GM12892 (cell line): ENCODE measurements around the gene FMR1NB. TPM values are rescaled to one million over a fixed set of nuclear protein-coding genes. Genes with fewer than 3 reads are reported as not detected.

Source experiments
- DNase-seq: peaks from one replicate; pipeline ENCODE4 v3.0.0; 2011; ENCODE audit not compliant: insufficient read length
- FAIRE-seq: peaks from 2 replicates; lab custom pipeline; 2011; peaks lifted over from hg19 to GRCh38; lab: Jason Lieb, UNC
- POLR2A ChIP-seq: IDR thresholded peaks from 2 replicates; pipeline ENCODE4 v1.6.1; 2011; ENCODE audit warnings: low read depth, low read length, control low read depth
- POLR2AphosphoS5 ChIP-seq: IDR thresholded peaks from 2 replicates; pipeline ENCODE4 v1.6.1; 2011; ENCODE audit warnings: low read depth, low read length, control low read depth
- TAF1 ChIP-seq: IDR thresholded peaks from 2 replicates; pipeline ENCODE4 v1.6.1; 2011; ENCODE audit warnings: low read depth, mild to moderate bottlenecking, control low read depth, low read length, borderline replicate concordance
- polyA plus RNA-seq: library from polyadenylated mRNA; unstranded; fragments of >200 nt; gene quantifications from one replicate; pipeline ENCODE4 v1.2.1, GENCODE V29; 2012; ENCODE audit warnings: missing spikeins, inconsistent platforms; ENCODE audit not compliant: missing spikeins

The FMR1NB gene, protein sequence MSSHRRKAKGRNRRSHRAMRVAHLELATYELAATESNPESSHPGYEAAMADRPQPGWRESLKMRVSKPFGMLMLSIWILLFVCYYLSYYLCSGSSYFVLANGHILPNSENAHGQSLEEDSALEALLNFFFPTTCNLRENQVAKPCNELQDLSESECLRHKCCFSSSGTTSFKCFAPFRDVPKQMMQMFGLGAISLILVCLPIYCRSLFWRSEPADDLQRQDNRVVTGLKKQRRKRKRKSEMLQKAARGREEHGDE
- not detected for polyA plus RNA-seq

DNA sequence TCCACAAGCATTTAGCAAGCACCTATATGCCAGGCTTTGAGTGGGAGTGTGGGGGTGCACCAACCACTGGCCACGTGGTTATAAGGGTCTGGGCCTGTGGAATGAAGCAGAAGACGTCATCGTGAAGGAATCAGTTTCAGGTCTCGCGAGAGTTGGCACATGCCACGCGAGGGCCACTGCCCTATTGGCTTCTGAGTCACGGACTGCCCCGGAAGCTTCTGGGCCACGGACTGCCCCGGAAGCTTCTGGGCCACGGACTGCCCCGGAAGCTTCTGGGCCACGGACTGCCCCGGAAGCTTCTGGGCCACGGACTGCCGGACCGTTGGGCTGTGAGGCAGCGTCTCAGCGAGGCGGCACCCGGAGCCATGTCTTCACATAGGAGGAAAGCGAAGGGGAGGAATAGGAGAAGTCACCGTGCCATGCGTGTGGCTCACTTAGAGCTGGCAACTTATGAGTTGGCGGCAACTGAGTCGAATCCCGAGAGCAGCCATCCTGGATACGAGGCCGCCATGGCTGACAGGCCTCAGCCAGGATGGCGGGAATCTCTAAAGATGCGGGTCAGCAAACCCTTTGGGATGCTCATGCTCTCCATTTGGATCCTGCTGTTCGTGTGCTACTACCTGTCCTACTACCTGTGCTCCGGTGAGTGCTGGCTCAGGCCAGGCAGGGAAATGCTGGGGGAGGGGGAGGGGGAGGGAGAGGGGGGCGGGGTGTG, at the start of gene FMR1NB:
FMR1NB (plus strand) TSS at position 300 of the 715 bp plus-strand sequence; CDS start at position 366, 66 bp downstream.
- FAIRE-seq (no peak), DNase-seq (no peak)
- TF ChIP-seq POLR2AphosphoS5 (no peak), POLR2A (no peak), TAF1 (no peak)

DNA sequence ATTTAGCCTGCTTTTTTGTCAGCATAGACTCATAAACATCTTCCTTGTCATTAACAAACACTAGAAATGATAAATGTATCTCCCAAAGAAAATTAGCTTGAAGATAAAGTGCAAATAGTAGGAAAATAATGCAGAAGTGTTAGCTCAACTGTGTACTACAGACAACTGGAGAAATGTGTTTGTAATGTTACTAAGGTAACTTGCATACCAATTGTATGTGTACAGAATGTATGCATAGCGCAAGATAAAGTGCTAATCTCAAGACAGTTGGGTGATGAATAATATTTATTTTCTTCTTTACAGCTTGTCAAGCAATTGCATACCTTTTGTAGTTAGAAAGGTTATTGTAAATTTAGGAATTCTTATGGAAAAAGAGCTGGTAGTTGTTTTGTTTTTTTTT, 47.3 kb upstream of the FMR1NB start:
- FAIRE-seq (peak; percentile 14), DNase-seq (no peak)
- TF ChIP-seq TAF1: no peak
- no peak for TF ChIP-seq POLR2A
- TF ChIP-seq POLR2AphosphoS5: no peak

- DNase-seq: no peak
- FAIRE-seq: no peak
Measured at GRCh38 chrX:147935156-147935758, 45.9 kb upstream of the FMR1NB start.

GRCh38 chrX:147945286-147945685, 35.9 kb upstream of the FMR1NB start:
- DNase-seq (no peak), FAIRE-seq (no peak)
- TF ChIP-seq POLR2AphosphoS5: no peak

More at GRCh38 chrX:147935156-147935758, 45.9 kb upstream of the FMR1NB start:
- no peak for TF ChIP-seq POLR2AphosphoS5
- TF ChIP-seq POLR2A: no peak
- TF ChIP-seq TAF1: no peak

DNA sequence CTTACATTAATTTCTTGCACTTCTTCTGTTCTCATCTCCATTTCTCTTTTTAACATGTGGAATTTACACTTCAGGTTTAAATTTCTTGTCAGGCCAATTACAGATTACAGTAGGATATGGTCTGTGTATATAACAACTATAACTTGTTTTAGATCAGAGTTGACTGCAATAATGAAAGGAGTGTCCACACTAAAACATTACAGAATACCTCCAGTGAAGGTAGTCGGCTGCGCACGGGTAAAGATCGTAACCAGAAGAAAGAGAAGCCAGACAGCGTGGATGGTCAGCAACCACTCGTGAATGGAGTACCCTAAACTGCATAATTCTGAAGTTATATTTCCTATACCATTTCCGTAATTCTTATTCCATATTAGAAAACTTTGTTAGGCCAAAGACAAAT, 32.6 kb upstream of the FMR1NB start:
- FAIRE-seq: no peak
- TF ChIP-seq TAF1 (no peak), POLR2A (no peak), POLR2AphosphoS5 (no peak)
- DNase-seq: no peak

DNA sequence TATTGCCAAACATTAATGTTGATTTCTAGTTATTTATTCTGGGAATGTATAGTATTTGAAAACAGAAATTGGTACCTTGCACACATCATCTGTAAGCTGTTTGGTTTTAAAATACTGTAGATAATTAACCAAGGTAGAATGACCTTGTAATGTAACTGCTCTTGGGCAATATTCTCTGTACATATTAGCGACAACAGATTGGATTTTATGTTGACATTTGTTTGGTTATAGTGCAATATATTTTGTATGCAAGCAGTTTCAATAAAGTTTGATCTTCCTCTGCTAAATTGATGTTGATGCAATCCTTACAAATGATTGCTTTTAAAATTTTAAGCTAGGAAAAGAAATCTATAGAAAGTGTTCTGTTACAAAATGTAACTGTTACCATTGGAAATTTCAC, 30.8 kb upstream of the FMR1NB start:
- DNase-seq (no peak), FAIRE-seq (no peak)
- TF ChIP-seq TAF1: no peak
- no peak for TF ChIP-seq POLR2A
- no peak for TF ChIP-seq POLR2AphosphoS5

DNA sequence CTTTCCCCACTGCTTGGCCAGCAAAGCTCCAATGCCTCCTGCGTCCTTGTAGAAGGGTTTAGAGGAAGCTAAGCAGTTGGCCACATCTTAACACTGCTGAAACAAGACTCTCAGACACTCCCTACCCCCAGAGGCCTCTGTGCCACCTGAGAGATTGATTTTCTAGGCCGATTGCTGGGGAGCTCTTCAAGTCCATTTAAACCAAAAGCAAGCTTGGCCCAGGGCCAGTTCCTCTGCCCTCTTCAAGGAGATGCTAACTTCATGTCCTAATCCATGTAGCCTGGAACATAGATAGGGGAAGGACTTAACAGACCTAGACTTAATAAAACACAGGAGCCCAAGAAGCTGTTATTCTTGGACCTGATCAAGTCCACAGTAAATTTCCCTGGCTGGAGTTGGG, 27.2 kb upstream of the FMR1NB start:
- no peak for DNase-seq
- TF ChIP-seq TAF1 (no peak), POLR2AphosphoS5 (no peak), POLR2A (no peak)
- no peak for FAIRE-seq

DNA sequence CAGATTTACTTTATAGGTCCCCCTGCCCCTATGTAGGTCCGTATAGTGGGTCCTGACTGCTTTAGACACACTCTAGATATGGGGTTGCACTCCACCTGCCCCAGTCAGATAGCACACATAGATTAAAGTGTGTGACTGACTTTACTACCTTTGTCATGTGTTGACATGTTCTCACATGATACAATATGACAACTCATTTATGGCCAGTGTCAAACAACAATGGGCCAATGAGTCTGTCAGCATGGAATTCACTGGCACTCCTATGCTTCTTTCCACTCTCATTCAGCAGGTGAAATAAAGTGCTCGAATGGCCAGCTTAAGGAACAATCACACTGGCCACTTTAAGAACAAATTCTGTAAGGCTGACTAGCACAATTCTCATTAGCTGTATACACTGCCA, 23.8 kb upstream of the FMR1NB start:
- DNase-seq (no peak), FAIRE-seq (peak; percentile 82)
- TF ChIP-seq TAF1 (no peak), POLR2A (no peak), POLR2AphosphoS5 (no peak)

GRCh38 chrX:147958291-147958690, 22.8 kb upstream of the FMR1NB start:
- no peak for FAIRE-seq
- no peak for DNase-seq
- no peak for TF ChIP-seq TAF1
- TF ChIP-seq POLR2AphosphoS5: no peak

DNA sequence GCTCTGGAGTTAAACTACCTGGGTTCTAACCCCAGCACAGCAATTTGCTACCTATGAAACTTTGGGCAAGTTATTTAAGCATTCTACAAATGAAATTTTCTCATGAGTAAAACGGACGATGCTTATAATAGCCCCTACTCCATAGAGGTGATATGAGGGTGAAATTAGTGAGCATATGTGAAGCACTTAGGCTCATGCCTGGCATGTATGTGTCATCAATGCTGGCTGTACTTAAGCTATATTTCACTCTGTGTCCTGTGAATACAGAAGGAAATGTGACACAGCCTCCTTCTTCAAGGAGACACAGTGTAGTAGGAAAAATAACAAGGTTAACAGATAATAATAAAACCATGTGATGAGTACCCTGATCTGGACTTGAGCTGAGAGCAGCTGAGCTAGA, 20.4 kb upstream of the FMR1NB start:
- FAIRE-seq (no peak), DNase-seq (no peak)
- TF ChIP-seq POLR2A (no peak), POLR2AphosphoS5 (no peak), TAF1 (no peak)

GRCh38 chrX:147962476-147962875, 18.7 kb upstream of the FMR1NB start:
- TF ChIP-seq POLR2AphosphoS5 (no peak), POLR2A (no peak), TAF1 (no peak)
- FAIRE-seq (no peak), DNase-seq (no peak)

GRCh38 chrX:147978931-147979330, 2.2 kb upstream of the FMR1NB start:
- no peak for FAIRE-seq
- TF ChIP-seq POLR2AphosphoS5 (no peak), TAF1 (no peak), POLR2A (no peak)
- DNase-seq: no peak
